HL-60 (cell line): Measurements from ENCODE around the gene ATP5F1A.

Experiments used
- CTCF ChIP-seq: IDR thresholded peaks from one replicate; pipeline ENCODE4 v1.5.1; 2011; ENCODE audit warnings: low read length, control low read depth, inconsistent platforms; ENCODE audit not compliant: insufficient read depth
- GABPA ChIP-seq: IDR thresholded peaks from 2 replicates; pipeline ENCODE4 v1.6.1; 2012; ENCODE audit warnings: low read depth
- POLR2AphosphoS5 ChIP-seq: IDR thresholded peaks from 2 replicates; pipeline ENCODE4 v1.6.1; 2012; ENCODE audit warnings: low read depth
- SPI1 ChIP-seq: IDR thresholded peaks from 2 replicates; pipeline ENCODE4 v1.6.1; 2012; ENCODE audit warnings: low read depth, mild to moderate bottlenecking, borderline replicate concordance

- TF ChIP-seq POLR2AphosphoS5 (no peak), SPI1 (no peak), CTCF (no peak), GABPA (no peak)
Measured at GRCh38 chr18:46084431-46084830, 13.7 kb downstream of the ATP5F1A start.
